SK-N-SH (cell line): ENCODE measurements around the gene DAB1. TPM values are rescaled to one million over a fixed set of nuclear protein-coding genes. Genes with fewer than 3 reads are reported as not detected.

Experiments
- CTCF ChIA-PET: fragments of 300-600, 350-600 bp; formaldehyde crosslinking; extraction: SDS; loops from one replicate; lab custom pipeline; 2021; lab: Yijun Ruan, JAX
- POLR2A ChIA-PET: fragments of 350-600 bp; sonication (Branson Sonifier 250); formaldehyde crosslinking; extraction: SDS; loops from one replicate; lab custom pipeline; 2020; ENCODE audit warnings: antibody characterized with exemption, inconsistent platforms; lab: Yijun Ruan, JAX
- DNase-seq: peaks from one replicate; pipeline ENCODE4 v3.0.0; 2012
- H2AFZ ChIP-seq: fragments of 200-600 bp; sonication (generic); 2 replicates; pipeline ENCODE4 v1.8.1; 2016; ENCODE audit warnings: antibody characterized with exemption, mild to moderate bottlenecking, low read depth
- H3F3A ChIP-seq: fragments of 200-600 bp; sonication (generic); replicated peaks from 2 replicates; pipeline ENCODE3; 2016; ENCODE audit warnings: antibody characterized with exemption, mild to moderate bottlenecking; ENCODE audit not compliant: insufficient read depth
- H3K27ac ChIP-seq, 2 experiments: fragments of 200-500 bp in 1 of 2; fragments of 200-600 bp in 1 of 2; sonication (Bioruptor generic) in 1 of 2; sonication (generic), shearing (Covaris generic) in 1 of 2; 2 replicates each; pipeline versions ENCODE4 v1.5.1 to v1.6.1; 2014 to 2016; ENCODE audit warnings: low read depth in 2 of 2, inconsistent platforms in 1 of 2, low read length in 1 of 2, mild to moderate bottlenecking in 1 of 2, mixed read lengths in 1 of 2
- H3K27me3 ChIP-seq: fragments of 200-600 bp; sonication (generic), shearing (Covaris generic); 2 replicates; pipeline ENCODE4 v1.6.1; 2016; ENCODE audit warnings: mixed run types; ENCODE audit not compliant: insufficient read depth
- H3K36me3 ChIP-seq, 2 experiments: fragments of 200-500 bp in 1 of 2; fragments of 200-600 bp in 1 of 2; sonication (Bioruptor generic) in 1 of 2; sonication (generic) in 1 of 2; replicated peaks in 1 of 2; 2 replicates each; pipeline versions ENCODE3 to v1.5.1; 2014 to 2016; ENCODE audit warnings: low read length in 1 of 2, mild to moderate bottlenecking in 1 of 2; ENCODE audit not compliant: insufficient read depth in 2 of 2, control insufficient read depth in 1 of 2
- H3K4me1 ChIP-seq, 2 experiments: fragments of 200-500 bp in 1 of 2; fragments of 200-600 bp in 1 of 2; sonication (Bioruptor generic) in 1 of 2; sonication (generic), shearing (Covaris generic) in 1 of 2; 2 replicates each; pipeline versions ENCODE4 v1.5.1 to v1.6.1; 2014 to 2016; ENCODE audit warnings: low read depth in 1 of 2, low read length in 1 of 2, mixed run types in 1 of 2; ENCODE audit not compliant: insufficient read depth in 2 of 2, control insufficient read depth in 1 of 2
- H3K4me2 ChIP-seq: fragments of 200-600 bp; sonication (generic), shearing (Covaris generic); 2 replicates; pipeline ENCODE4 v1.6.1; 2017; ENCODE audit warnings: mixed run types
- H3K4me3 ChIP-seq, 2 experiments: fragments of 200-500 bp in 1 of 2; fragments of 200-600 bp in 1 of 2; sonication (Bioruptor generic) in 1 of 2; sonication (generic), shearing (Covaris generic) in 1 of 2; 2 replicates each; pipeline versions ENCODE4 v1.5.1 to v1.8.1; 2014 to 2016; ENCODE audit warnings: low read depth in 2 of 2, inconsistent platforms in 1 of 2, low read length in 1 of 2, mild to moderate bottlenecking in 1 of 2, mixed read lengths in 1 of 2, moderate library complexity in 1 of 2
- H3K79me2 ChIP-seq: fragments of 200-600 bp; sonication (generic); 2 replicates; pipeline ENCODE4 v1.8.1; 2017; ENCODE audit warnings: mild to moderate bottlenecking; ENCODE audit not compliant: insufficient read depth
- H3K9ac ChIP-seq: fragments of 200-600 bp; sonication (generic); 2 replicates; pipeline ENCODE4 v1.6.1; 2017; ENCODE audit warnings: mixed run types
- H3K9me2 ChIP-seq: fragments of 200-600 bp; sonication (generic); 2 replicates; pipeline ENCODE4 v1.6.1; 2017; ENCODE audit warnings: mixed run types
- H3K9me3 ChIP-seq: fragments of 200-600 bp; sonication (generic); 2 replicates; pipeline ENCODE4 v1.6.1; 2017; ENCODE audit warnings: mixed run types, mild to moderate bottlenecking, moderate library complexity
- H4K20me1 ChIP-seq: fragments of 200-600 bp; sonication (generic); 2 replicates; pipeline ENCODE4 v1.6.1; 2017; ENCODE audit warnings: mild to moderate bottlenecking, mixed run types; ENCODE audit not compliant: insufficient read depth
- CHD2 ChIP-seq: fragments of 150-350 bp; IDR thresholded peaks from 2 replicates; pipeline ENCODE4 v1.6.1; 2018; ENCODE audit warnings: low read length; ENCODE audit not compliant: partially characterized antibody
- EP300 ChIP-seq, 2 experiments: IDR thresholded peaks; 2 replicates each; pipeline versions ENCODE4 v1.4.0 to v1.6.1; 2012; ENCODE audit warnings: borderline replicate concordance in 1 of 2, low read depth in 1 of 2, low read length in 1 of 2
- FOSL2 ChIP-seq: IDR thresholded peaks from 2 replicates; pipeline ENCODE4 v1.4.0; 2012; ENCODE audit warnings: low read depth, mild to moderate bottlenecking, moderate library complexity, borderline replicate concordance
- FOXJ3 ChIP-seq: sonication (generic); formaldehyde crosslinking; IDR thresholded peaks from 2 replicates; pipeline ENCODE4 v1.5.1; 2020; ENCODE audit warnings: mild to moderate bottlenecking, missing genetic modification reagents
- GABPA ChIP-seq: IDR thresholded peaks from 2 replicates; pipeline ENCODE4 v1.4.0; 2012; ENCODE audit warnings: low read depth, mild to moderate bottlenecking
- GATA2 ChIP-seq: sonication (generic); formaldehyde crosslinking; IDR thresholded peaks from 2 replicates; pipeline ENCODE4 v1.5.0; 2020; ENCODE audit warnings: mild to moderate bottlenecking, missing genetic modification reagents
- JUND ChIP-seq: IDR thresholded peaks from 2 replicates; pipeline ENCODE4 v1.4.0; 2012
- MAX ChIP-seq: IDR thresholded peaks from 2 replicates; pipeline ENCODE4 v1.4.0; 2012; ENCODE audit warnings: low read depth
- NRF1 ChIP-seq: IDR thresholded peaks from 2 replicates; pipeline ENCODE4 v1.6.1; 2012; ENCODE audit warnings: low read depth, mild to moderate bottlenecking, low read length
- RAD21 ChIP-seq: IDR thresholded peaks from 2 replicates; pipeline ENCODE4 v1.6.1; 2012; ENCODE audit warnings: mild to moderate bottlenecking, low read length
- RFX5 ChIP-seq: IDR thresholded peaks from 2 replicates; pipeline ENCODE4 v1.6.1; 2012; ENCODE audit warnings: mild to moderate bottlenecking, improper control_type of control experiment, low read length
- SIN3A ChIP-seq: IDR thresholded peaks from 2 replicates; pipeline ENCODE4 v1.6.1; 2012; ENCODE audit warnings: low read depth, mild to moderate bottlenecking, low read length, moderate library complexity, borderline replicate concordance
- TAF1 ChIP-seq: IDR thresholded peaks from 2 replicates; pipeline ENCODE4 v1.6.1; 2012; ENCODE audit warnings: low read depth, mild to moderate bottlenecking, low read length, moderate library complexity, borderline replicate concordance
- TCF12 ChIP-seq: IDR thresholded peaks from 2 replicates; pipeline ENCODE4 v1.4.0; 2012
- YY1 ChIP-seq: IDR thresholded peaks from 2 replicates; pipeline ENCODE4 v1.4.0; 2012; ENCODE audit warnings: low read depth, mild to moderate bottlenecking
- WGBS: methylation state at CpG from one replicate; pipeline ENCODE4 v1.1.6; 2017; ENCODE audit warnings: low lambda C conversion rate; 5-methylcytosine and 5-hydroxymethylcytosine counted together
- polyA plus RNA-seq, 3 experiments: library from polyadenylated mRNA; depleted of rRNA; stranded (reverse); fragments of >200 nt; gene quantifications; 2 replicates each; pipeline ENCODE4 v1.2.3, GENCODE V29; 2012
- TF ChIP-seq, protein P1 (sequence below): IDR thresholded peaks from 2 replicates; pipeline ENCODE4 v1.4.0; 2012; ENCODE audit warnings: low read depth, borderline replicate concordance
- TF ChIP-seq, protein P2 (sequence below): fragments of 150-350 bp; IDR thresholded peaks from 2 replicates; pipeline ENCODE4 v1.6.1; 2017; ENCODE audit warnings: antibody characterized with exemption, low read length, low read depth, borderline replicate concordance
- TF ChIP-seq, protein P3 (sequence below): fragments of 150-350 bp; IDR thresholded peaks from 2 replicates; pipeline ENCODE4 v1.6.1; 2016; ENCODE audit warnings: mild to moderate bottlenecking, low read depth, low read length

Gene DAB1
- polyA plus RNA-seq, 1 of the 3 experiments (the other 2 are of a cell fraction), result 2.9 TPM

- Histone ChIP-seq H3F3A (peaks cover 7% of the 10 kb centered on the region), H4K20me1 (no peaks in the 10 kb centered on the region), H3K4me3 (no peak overlapping the region), H2AFZ (no peak overlapping the region), H3K79me2 (no peaks in the 10 kb centered on the region), H3K4me1 (peaks cover 2 to 11% of the 10 kb centered on the region in 2 experiments; a peak in 2 of 4 replicates), H3K27ac (no peak overlapping the region), H3K36me3 (no peaks in the 10 kb centered on the region), H3K9ac (no peak overlapping the region), H3K9me3 (no peaks in the 10 kb centered on the region), H3K27me3 (no peaks in the 10 kb centered on the region), H3K4me2 (no peak overlapping the region), H3K9me2 (no peaks in the 10 kb centered on the region)
- 91% methylated on average over 3 of the region's 3 CpGs for WGBS
- ChIA-PET CTCF (no interaction called here), POLR2A (no interaction called here)
- no peak for TF ChIP-seq NRF1
- TF ChIP-seq JUND, result no peak
- no peak for DNase-seq
Observed at GRCh38 chr1:57250021-57250420, 173.8 kb downstream of the DAB1 start.

DNA sequence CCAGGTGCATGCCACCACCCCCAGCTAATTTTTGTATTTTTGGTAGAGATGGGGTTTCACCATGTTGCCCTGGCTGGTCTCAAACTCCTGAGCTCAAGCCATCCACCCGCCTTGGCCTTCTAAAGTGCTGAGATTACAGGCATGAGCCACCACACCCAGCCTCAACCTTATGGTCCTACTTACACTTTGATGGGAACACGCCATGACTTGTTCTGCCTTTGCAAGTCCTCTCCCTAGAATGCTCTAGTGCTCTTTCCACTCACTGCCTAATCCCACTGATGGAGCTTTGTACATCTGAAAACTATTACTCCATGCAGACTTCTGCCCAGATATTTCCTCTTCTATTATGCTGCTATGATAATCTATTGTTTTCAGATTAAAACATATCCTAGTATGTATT, 174.3 kb downstream of the DAB1 start:
- POLR2A ChIA-PET, result no interaction called here
- Histone ChIP-seq H3F3A (peaks cover 7% of the 10 kb centered on the region), H3K4me2 (no peak overlapping the region), H3K4me1 (peaks cover 2 to 11% of the 10 kb centered on the region in 2 experiments; a peak in 2 of 4 replicates), H4K20me1 (no peaks in the 10 kb centered on the region), H3K27ac (no peak overlapping the region), H3K9me2 (no peaks in the 10 kb centered on the region), H3K9me3 (no peaks in the 10 kb centered on the region), H3K36me3 (no peaks in the 10 kb centered on the region), H3K4me3 (no peak overlapping the region), H2AFZ (no peak overlapping the region), H3K9ac (no peak overlapping the region), H3K79me2 (no peaks in the 10 kb centered on the region), H3K27me3 (no peaks in the 10 kb centered on the region)
- no peak for DNase-seq
- TF ChIP-seq CHD2 (no peak), FOXJ3 (CRISPR knock-in tag) (no peak), NRF1 (no peak), GABPA (no peak), RAD21 (no peak), GATA2 (CRISPR knock-in tag) (no peak), MAX (no peak), EP300 (IDR thresholded peaks at IDR 0.05; ENCODE audit: borderline replicate concordance in 1 of 2, low read depth in 1 of 2, low read length in 1 of 2) (no peak)
- 67% methylated on average over 1 of the region's 2 CpGs for WGBS
- CTCF ChIA-PET, result no interaction called here

GRCh38 chr1:57248830-57249229, 175.0 kb downstream of the DAB1 start:
- WGBS, result 92% methylated on average over 3 of the region's 3 CpGs
- ChIA-PET CTCF (no interaction called here), POLR2A (no interaction called here)

More at GRCh38 chr1:57248830-57249229, 175.0 kb downstream of the DAB1 start:
- no peaks in the 10 kb centered on the region for H4K20me1 ChIP-seq
- H3K27me3 ChIP-seq, result no peaks in the 10 kb centered on the region
- no peak overlapping the region for H3K4me2 ChIP-seq
- H3K9ac ChIP-seq, result no peak overlapping the region
- H3K9me3 ChIP-seq, result no peaks in the 10 kb centered on the region
- H2AFZ ChIP-seq, result no peak overlapping the region
- no peaks in the 10 kb centered on the region for H3K36me3 ChIP-seq
- no peaks in the 10 kb centered on the region for H3K79me2 ChIP-seq
- peaks cover 0 to 5% of the 10 kb centered on the region in 2 experiments; a peak in 2 of 4 replicates for H3K4me1 ChIP-seq
- no peak overlapping the region for H3K4me3 ChIP-seq
- no peaks in the 10 kb centered on the region for H3K9me2 ChIP-seq
- DNase-seq, result no peak
- H3F3A ChIP-seq, result peaks cover 6% of the 10 kb centered on the region
- TF ChIP-seq RFX5 (no peak), TCF12 (no peak), JUND (no peak), NRF1 (no peak), TAF1 (no peak), FOSL2 (no peak), YY1 (no peak), SIN3A (no peak)
- TF ChIP-seq, protein P1, sequence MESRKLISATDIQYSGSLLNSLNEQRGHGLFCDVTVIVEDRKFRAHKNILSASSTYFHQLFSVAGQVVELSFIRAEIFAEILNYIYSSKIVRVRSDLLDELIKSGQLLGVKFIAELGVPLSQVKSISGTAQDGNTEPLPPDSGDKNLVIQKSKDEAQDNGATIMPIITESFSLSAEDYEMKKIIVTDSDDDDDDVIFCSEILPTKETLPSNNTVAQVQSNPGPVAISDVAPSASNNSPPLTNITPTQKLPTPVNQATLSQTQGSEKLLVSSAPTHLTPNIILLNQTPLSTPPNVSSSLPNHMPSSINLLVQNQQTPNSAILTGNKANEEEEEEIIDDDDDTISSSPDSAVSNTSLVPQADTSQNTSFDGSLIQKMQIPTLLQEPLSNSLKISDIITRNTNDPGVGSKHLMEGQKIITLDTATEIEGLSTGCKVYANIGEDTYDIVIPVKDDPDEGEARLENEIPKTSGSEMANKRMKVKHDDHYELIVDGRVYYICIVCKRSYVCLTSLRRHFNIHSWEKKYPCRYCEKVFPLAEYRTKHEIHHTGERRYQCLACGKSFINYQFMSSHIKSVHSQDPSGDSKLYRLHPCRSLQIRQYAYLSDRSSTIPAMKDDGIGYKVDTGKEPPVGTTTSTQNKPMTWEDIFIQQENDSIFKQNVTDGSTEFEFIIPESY, result no peak
- TF ChIP-seq, protein P2, sequence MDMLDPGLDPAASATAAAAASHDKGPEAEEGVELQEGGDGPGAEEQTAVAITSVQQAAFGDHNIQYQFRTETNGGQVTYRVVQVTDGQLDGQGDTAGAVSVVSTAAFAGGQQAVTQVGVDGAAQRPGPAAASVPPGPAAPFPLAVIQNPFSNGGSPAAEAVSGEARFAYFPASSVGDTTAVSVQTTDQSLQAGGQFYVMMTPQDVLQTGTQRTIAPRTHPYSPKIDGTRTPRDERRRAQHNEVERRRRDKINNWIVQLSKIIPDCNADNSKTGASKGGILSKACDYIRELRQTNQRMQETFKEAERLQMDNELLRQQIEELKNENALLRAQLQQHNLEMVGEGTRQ, result no peak
- TF ChIP-seq, protein P3, sequence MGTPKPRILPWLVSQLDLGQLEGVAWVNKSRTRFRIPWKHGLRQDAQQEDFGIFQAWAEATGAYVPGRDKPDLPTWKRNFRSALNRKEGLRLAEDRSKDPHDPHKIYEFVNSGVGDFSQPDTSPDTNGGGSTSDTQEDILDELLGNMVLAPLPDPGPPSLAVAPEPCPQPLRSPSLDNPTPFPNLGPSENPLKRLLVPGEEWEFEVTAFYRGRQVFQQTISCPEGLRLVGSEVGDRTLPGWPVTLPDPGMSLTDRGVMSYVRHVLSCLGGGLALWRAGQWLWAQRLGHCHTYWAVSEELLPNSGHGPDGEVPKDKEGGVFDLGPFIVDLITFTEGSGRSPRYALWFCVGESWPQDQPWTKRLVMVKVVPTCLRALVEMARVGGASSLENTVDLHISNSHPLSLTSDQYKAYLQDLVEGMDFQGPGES, result no peak
- no peak overlapping the region for H3K27ac ChIP-seq
